Activated CD4-positive, alpha-beta T cell treated with anti-CD3 and anti-CD28 coated beads, Interleukin-2, amount 50 U/mL, for 1 hour (primary cell): ENCODE data around the gene HIVEP3.

Experiments
- DNase-seq: peaks from one replicate; pipeline ENCODE4 v3.0.0-alpha.2; 2020

The HIVEP3 gene

GRCh38 chr1:41661428-41662060 lies 257.2 kb downstream of the HIVEP3 start:
- no peak for DNase-seq

GRCh38 chr1:41660570-41661427 lies 257.9 kb downstream of the HIVEP3 start:
- DNase-seq = no peak

GRCh38 chr1:41659903-41660302 lies 258.8 kb downstream of the HIVEP3 start:
- DNase-seq = no peak

- no peak for DNase-seq
Observed at GRCh38 chr1:41659159-41659495, 259.6 kb downstream of the HIVEP3 start.

GRCh38 chr1:41658431-41659158 lies 260.1 kb downstream of the HIVEP3 start:
- DNase-seq = no peak

- no peak for DNase-seq
Observed at GRCh38 chr1:41657679-41658295, 260.9 kb downstream of the HIVEP3 start.

GRCh38 chr1:41656825-41657500 lies 261.8 kb downstream of the HIVEP3 start:
- no peak for DNase-seq

- no peak for DNase-seq
Observed at GRCh38 chr1:41656068-41656467, 262.7 kb downstream of the HIVEP3 start.

- no peak for DNase-seq
Observed at GRCh38 chr1:41655632-41656031, 263.1 kb downstream of the HIVEP3 start.

- DNase-seq = no peak
Observed at GRCh38 chr1:41653574-41653973, 265.1 kb downstream of the HIVEP3 start.

GRCh38 chr1:41652384-41653265 lies 266.1 kb downstream of the HIVEP3 start:
- DNase-seq = no peak

GRCh38 chr1:41650028-41650880 lies 268.5 kb downstream of the HIVEP3 start:
- DNase-seq = no peak

GRCh38 chr1:41649396-41650027 lies 269.2 kb downstream of the HIVEP3 start:
- no peak for DNase-seq

- no peak for DNase-seq
Observed at GRCh38 chr1:41648844-41649243, 269.9 kb downstream of the HIVEP3 start.

GRCh38 chr1:41648230-41648629 lies 270.5 kb downstream of the HIVEP3 start:
- no peak for DNase-seq

- no peak for DNase-seq
Observed at GRCh38 chr1:41647221-41648135, 271.2 kb downstream of the HIVEP3 start.

- no peak for DNase-seq
Observed at GRCh38 chr1:41646186-41646585, 272.5 kb downstream of the HIVEP3 start.

- no peak for DNase-seq
Observed at GRCh38 chr1:41645062-41645461, 273.7 kb downstream of the HIVEP3 start.
